ENCODE results near the gene ATG5.
"Not testable (repeated sequence)": the region's sequence is repeated elsewhere in the genome, so short reads cannot be mapped to it uniquely, and the experiment has no call there.

Gene ATG5

DNA sequence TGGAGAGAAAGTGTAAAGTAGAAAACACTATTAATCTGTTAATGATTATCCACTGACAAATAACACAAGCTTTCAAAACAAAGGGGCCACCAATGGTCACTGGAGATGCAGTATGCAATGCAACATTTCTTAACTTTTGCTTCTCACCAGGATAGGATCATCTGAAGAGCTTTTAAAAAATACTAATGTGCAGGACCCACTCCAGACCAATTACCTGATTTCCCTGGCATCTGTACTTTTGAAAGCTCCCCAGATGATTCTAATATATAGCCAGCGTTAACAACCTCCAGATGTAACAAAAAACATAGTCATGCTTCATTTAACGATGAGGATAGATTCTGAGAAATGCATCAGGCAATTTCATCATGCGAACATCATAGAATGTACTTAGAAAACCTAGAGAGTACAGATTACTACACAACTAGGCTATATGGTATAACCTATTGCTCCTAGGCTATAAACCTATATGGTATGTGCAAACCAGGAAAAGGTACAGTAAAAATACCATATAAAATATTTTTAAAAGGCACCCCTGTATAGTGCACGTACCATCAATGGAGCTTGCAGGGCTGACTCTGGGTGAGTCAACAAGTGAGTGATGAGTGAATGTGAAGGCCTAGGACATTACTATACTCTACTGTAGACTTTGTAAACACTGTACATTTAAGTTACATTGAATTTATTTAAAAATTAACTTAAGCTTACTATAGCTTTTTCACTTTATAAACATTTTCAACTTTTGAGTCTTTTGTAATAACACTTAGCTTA is 69.2 kb downstream of the ATG5 start:
- DNase-seq = no peak

- DNase-seq = no peak
Observed at GRCh38 chr6:106255306-106255705, 70.3 kb downstream of the ATG5 start.

GRCh38 chr6:106254636-106255035 is 70.9 kb downstream of the ATG5 start:
- no peak for DNase-seq

GRCh38 chr6:106253731-106254130 is 71.8 kb downstream of the ATG5 start:
- no peak for DNase-seq

GRCh38 chr6:106253172-106253571 is 72.4 kb downstream of the ATG5 start:
- DNase-seq = no peak

DNA sequence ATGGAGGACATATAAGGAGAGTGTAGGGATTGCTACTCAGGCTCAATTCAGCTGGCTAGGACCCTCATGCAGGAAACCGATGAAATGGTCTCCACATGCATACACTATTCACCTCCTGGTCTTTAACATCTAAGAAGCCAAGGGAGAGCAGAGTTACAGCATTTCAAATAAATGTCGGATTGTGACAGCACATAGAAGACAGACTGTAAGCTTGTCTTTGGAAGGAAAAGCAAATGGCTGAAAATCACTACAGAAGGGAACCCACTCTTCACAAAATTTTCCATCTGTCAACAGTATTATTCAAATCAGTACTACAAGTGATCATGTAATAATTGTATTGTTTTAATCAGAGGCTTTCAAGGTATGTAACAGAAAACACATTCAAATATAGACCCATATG is 72.9 kb downstream of the ATG5 start:
- DNase-seq = no peak

- not testable (repeated sequence) for DNase-seq
Observed at GRCh38 chr6:106251531-106252255, 73.9 kb downstream of the ATG5 start.

- DNase-seq = no peak
Observed at GRCh38 chr6:106250953-106251352, 74.6 kb downstream of the ATG5 start.

GRCh38 chr6:106249658-106250057 is 75.9 kb downstream of the ATG5 start:
- no peak for DNase-seq

- no peak for DNase-seq
Observed at GRCh38 chr6:106247733-106248132, 77.8 kb downstream of the ATG5 start.

GRCh38 chr6:106247293-106247692 is 78.3 kb downstream of the ATG5 start:
- DNase-seq = no peak

- DNase-seq = no peak
Observed at GRCh38 chr6:106244931-106245330, 80.6 kb downstream of the ATG5 start.

DNA sequence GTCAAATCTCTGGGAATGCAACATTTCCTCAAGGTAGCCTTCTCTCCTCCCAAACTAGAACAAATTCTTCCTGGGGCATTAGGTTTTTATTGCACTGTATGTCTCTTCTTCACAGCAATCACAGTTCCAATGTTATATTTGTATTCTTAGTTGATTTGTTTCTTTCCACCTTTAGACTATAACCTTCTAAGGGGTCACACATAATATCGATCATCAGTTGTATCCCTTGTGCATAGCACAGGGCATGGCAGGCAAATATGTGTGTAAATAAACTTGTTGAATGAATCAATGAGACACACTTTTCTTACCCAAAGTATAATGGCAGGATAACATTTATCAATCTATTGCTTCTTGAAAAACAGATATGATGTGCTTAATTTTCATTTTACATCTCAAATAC is 81.0 kb downstream of the ATG5 start:
- no peak for DNase-seq

DNA sequence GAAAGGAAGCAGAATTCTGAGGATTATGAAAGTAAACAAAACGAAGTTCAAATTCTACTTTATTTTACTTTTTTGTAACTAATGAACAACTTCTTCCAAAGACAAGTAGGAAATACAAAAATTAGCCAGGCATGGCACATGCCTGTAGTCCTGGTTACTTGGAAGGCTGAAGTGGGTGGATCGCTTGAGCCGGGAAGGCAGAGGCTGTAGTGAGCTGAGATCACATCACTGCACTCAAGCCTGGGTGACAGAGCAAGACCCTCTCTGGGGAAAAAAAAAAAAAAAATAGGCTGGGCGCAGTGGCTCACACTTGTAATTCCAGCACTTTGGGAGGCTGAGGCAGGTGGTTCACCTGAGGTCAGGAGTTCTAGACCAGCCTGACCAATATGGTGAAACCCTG is 82.3 kb downstream of the ATG5 start:
- no peak for DNase-seq

DNA sequence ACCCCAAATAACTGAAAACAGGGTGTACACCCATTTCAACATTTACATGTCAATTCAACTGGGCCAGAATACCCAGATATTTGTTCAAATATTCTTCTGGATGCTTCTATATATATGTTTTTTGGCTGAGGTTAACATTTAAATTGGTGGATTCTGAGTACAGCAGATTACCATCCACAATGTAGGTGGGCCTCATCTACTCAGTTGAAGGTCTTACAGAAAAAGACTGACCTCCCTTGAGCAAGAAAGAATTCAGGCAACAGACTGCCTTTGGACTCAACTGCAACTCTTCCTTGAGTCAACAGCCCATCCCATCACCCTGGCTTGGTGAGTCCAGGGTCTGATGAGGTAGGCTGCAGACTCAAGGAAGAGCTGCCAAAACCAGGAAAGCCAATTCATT is 84.1 kb downstream of the ATG5 start:
- no peak for DNase-seq

DNA sequence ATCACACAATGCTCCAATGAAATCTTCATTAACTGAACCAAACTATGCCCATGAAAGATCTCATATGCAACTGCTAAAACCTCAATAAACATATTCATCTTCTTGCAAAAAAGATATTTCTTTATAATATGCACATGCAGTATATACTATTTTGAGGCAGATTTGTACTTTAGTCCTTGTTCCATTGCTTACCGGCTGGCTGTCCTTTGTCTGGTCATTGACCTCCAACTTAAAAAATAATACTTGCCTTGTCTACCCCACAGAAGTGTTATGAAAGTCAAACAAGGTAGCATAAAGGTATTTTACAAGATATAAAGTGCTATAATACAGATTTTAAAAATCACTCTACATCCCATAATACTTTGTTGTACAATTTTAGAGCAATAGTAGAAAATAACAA is 88.3 kb downstream of the ATG5 start:
- no peak for DNase-seq

GRCh38 chr6:106229876-106230445 is 95.6 kb downstream of the ATG5 start:
- DNase-seq = not testable (repeated sequence)

- no peak for DNase-seq
Observed at GRCh38 chr6:106227612-106228507, 97.7 kb downstream of the ATG5 start.

- no peak for DNase-seq
Observed at GRCh38 chr6:106226676-106227075, 98.9 kb downstream of the ATG5 start.

DNA sequence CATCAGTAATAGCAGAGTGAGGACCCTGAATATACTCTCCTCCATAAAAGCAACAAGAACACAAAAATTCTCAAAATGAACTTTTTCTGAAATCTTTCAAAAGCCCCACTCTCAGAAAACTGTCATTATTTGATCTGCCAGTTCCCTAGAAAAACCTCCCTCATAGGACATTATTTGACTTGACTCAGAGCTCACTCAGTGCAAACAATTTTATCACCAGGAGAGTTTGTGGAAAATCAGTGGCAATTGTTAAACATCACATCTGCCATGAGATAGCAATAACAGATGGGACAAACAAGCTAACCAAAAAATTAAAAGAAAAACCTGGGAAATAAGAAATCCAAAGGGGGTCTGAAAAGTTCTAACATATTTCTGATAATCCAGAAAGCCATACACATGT is 100.0 kb downstream of the ATG5 start:
- no peak for DNase-seq

DNA sequence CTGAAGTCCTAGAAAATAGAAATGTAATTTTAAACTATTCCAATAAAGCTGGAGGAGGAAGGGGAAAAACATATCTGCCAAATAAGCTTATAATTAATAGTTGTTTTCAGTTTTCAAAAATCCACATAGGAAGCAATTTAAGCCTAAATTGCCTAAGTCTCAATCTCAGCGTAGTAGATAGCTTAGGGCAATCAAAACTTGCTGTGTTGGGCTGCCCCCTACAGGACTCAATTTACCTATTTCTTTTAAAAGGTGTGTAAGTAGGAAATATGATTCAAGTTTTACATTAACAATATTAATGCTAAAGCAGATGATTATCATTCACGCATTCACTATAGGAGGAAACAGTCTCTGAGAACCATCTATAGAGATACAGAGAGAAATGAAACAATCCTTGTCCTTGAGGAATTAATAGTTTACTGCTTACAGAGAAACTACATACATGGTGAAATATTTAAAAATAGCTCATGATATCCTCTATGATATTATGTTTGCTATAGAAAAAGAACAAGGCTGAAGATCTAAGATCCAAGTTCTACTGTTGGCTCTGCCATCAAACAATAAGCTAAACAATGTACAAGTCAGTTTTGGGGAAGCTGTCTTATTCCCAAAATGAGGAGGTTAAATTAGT is 102.1 kb downstream of the ATG5 start:
- DNase-seq = peak; percentile 51 to 63

- no peak for DNase-seq
Observed at GRCh38 chr6:106220485-106220884, 105.1 kb downstream of the ATG5 start.

GRCh38 chr6:106216527-106216926 is 109.0 kb downstream of the ATG5 start:
- DNase-seq = no peak

All from stimulated activated CD4-positive, alpha-beta T cell treated with anti-CD3 and anti-CD28 coated beads, Interleukin-4, amount 100 ng/mL, for 4 hours (primary cell).